Body of pancreas (tissue), 4 donors: ENCODE measurements around the gene ZFYVE9. TPM values are rescaled to one million over a fixed set of nuclear protein-coding genes. Genes with fewer than 3 reads are reported as not detected.
"Not testable (repeated sequence)": the region's sequence is repeated elsewhere in the genome, so short reads cannot be mapped to it uniquely, and the experiment has no call there.

Experiments
- ATAC-seq: fragments of 150-250 bp; one replicate; pipeline ENCODE4 v1.9.1; 2016
- DNase-seq, 4 donors: peaks; one replicate each; pipeline ENCODE4 v3.0.0-alpha.2; 2019
- H3K27ac ChIP-seq, 4 donors: fragments of 200-600 bp; sonication (generic); 1 replicate in 3 of 4; 2 replicates in 1 of 4; pipeline versions ENCODE4 v1.5.1 to v1.6.1; 2016 to 2019; ENCODE audit warnings: mild to moderate bottlenecking in 1 of 4, mixed read lengths in 1 of 4, moderate library complexity in 1 of 4
- H3K27me3 ChIP-seq, 2 donors: fragments of 200-600 bp; sonication (generic); one replicate each; pipeline ENCODE4 v1.6.0; 2016; ENCODE audit warnings: mild to moderate bottlenecking in 1 of 2
- H3K36me3 ChIP-seq, 2 donors: fragments of 200-600 bp; sonication (generic); replicated peaks in 1 of 2; 2 replicates each; pipeline ENCODE4 v1.5.1; 2016; ENCODE audit warnings: low read depth in 2 of 2; ENCODE audit not compliant: insufficient read depth in 1 of 2
- H3K4me1 ChIP-seq: fragments of 200-600 bp; sonication (generic); one replicate; pipeline ENCODE4 v1.6.0; 2016
- H3K4me3 ChIP-seq, 2 donors: fragments of 200-600 bp; sonication (generic); 1 replicate in 1 of 2; 2 replicates in 1 of 2; pipeline ENCODE4 v1.5.1; 2016 to 2019
- H3K9me3 ChIP-seq, 3 donors: fragments of 200-600 bp; sonication (generic); 1 replicate in 2 of 3; 2 replicates in 1 of 3; pipeline ENCODE4 v1.5.1; 2016
- CTCF ChIP-seq, 7 experiments: fragments of 450-650 bp in 4 of 7; fragments of 200-600 bp in 3 of 7; sonication (generic) in 3 of 7; IDR thresholded peaks; one replicate each; pipeline ENCODE4 v1.5.1; 2016 to 2019; ENCODE audit warnings: antibody characterized with exemption in 7 of 7
- POLR2A ChIP-seq, 3 donors: fragments of 450-650 bp; IDR thresholded peaks; one replicate each; pipeline ENCODE4 v1.6.1; 2016; ENCODE audit warnings: antibody characterized with exemption in 3 of 3, mild to moderate bottlenecking in 2 of 3
- WGBS, 2 donors: methylation state at CpG; one replicate each; pipeline ENCODE4 v1.1.5; 2017; 5-methylcytosine and 5-hydroxymethylcytosine counted together
- intact Hi-C: fragments of 100-400 bp; cut with DNase I; formaldehyde crosslinking; loops from one replicate; pipeline ENCODE4 v1.15.1; 2023
- total RNA-seq, 2 donors: library from RNA; depleted of rRNA; stranded (reverse); fragments of >200 nt; gene quantifications; one replicate each; pipeline ENCODE4 v1.1.0, GENCODE V29; 2016

The ZFYVE9 gene, protein sequence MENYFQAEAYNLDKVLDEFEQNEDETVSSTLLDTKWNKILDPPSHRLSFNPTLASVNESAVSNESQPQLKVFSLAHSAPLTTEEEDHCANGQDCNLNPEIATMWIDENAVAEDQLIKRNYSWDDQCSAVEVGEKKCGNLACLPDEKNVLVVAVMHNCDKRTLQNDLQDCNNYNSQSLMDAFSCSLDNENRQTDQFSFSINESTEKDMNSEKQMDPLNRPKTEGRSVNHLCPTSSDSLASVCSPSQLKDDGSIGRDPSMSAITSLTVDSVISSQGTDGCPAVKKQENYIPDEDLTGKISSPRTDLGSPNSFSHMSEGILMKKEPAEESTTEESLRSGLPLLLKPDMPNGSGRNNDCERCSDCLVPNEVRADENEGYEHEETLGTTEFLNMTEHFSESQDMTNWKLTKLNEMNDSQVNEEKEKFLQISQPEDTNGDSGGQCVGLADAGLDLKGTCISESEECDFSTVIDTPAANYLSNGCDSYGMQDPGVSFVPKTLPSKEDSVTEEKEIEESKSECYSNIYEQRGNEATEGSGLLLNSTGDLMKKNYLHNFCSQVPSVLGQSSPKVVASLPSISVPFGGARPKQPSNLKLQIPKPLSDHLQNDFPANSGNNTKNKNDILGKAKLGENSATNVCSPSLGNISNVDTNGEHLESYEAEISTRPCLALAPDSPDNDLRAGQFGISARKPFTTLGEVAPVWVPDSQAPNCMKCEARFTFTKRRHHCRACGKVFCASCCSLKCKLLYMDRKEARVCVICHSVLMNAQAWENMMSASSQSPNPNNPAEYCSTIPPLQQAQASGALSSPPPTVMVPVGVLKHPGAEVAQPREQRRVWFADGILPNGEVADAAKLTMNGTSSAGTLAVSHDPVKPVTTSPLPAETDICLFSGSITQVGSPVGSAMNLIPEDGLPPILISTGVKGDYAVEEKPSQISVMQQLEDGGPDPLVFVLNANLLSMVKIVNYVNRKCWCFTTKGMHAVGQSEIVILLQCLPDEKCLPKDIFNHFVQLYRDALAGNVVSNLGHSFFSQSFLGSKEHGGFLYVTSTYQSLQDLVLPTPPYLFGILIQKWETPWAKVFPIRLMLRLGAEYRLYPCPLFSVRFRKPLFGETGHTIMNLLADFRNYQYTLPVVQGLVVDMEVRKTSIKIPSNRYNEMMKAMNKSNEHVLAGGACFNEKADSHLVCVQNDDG (N-terminal part only)
- 10 to 100 TPM; 21.5 to 23.4 TPM for total RNA-seq

DNA sequence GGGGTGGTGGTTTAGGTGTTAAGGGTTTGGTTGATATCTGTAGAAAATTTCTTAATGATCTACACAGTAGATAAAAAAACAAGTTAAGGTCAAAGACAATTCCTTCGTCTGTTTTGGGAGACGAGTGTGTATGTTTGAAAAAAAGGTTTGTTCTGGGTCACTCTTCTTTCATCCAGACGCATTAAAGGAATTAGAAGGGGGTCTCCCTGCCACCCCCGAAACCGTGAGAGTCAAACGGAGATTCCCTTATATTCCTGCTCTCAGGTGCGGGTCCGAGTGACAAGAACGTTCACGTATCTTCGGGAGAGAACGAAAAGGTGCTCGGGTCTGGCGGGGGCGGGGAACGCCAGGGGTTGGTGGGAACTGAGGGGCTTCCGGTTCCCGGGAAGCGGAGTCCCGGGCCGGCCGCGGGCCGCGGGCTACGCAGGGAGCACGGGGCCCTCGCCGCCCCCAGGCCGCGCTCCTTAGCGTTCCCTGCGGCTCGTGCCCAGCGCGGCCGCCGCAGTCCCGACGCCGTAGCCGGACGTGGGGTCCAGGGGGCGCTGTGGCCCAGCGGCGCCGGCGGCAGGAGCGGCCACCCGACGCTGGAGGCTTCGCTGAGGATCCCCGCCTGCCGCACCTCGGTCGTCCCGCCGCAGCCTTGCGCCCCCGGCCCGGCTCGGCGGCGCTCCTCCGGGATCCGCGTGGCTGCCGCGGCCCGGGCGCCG is at the start of gene ZFYVE9:
Gene ZFYVE9 (plus strand): TSS at position 577 of the 707 bp plus-strand sequence. CDS start 91,118 bp downstream, outside the sequence.
- 0 to 1% methylated on average over 24 to 39 of the region's 72 CpGs for whole genome bisulfite sequencing, 2 donors
- Histone ChIP-seq H3K27ac (peak within 1 kb of the TSS; percentile 78 to 95 (median 88)), H3K4me1 (peaks cover 32% of the 10 kb centered on the region), H3K36me3 (no peaks in the 10 kb centered on the region), H3K4me3 (peak within 1 kb of the TSS; percentile 72 to 78), H3K27me3 (no peaks in the 10 kb centered on the region), H3K9me3 (no peaks in the 10 kb centered on the region)
- intact Hi-C loops = no loop called here
- ATAC-seq (peak; percentile 94), DNase-seq (peak; percentile 78 to 85 (median 79))
- TF ChIP-seq CTCF (IDR thresholded peaks at IDR 0.05) = peak in 6 of 7 experiments; percentile 35 to 97 (median 89)
- peak; percentile 27 to 54 (median 46) for TF ChIP-seq POLR2A (IDR thresholded peaks at IDR 0.05)

GRCh38 chr1:52094300-52094699 is 47.6 kb upstream of the ZFYVE9 start:
- H3K36me3 ChIP-seq, H3K27me3 ChIP-seq, H3K27ac ChIP-seq, DNase-seq, ATAC-seq, intact Hi-C loops, H3K9me3 ChIP-seq, H3K4me1 ChIP-seq, H3K4me3 ChIP-seq: not testable (repeated sequence)
- WGBS, 2 donors = 84 to 93% methylated on average over 5 to 7 of the region's 7 CpGs

GRCh38 chr1:52096216-52096615 is 45.7 kb upstream of the ZFYVE9 start:
- no peaks in the 10 kb centered on the region for H3K27me3 ChIP-seq
- H3K4me1 ChIP-seq = peaks cover 6% of the 10 kb centered on the region
- TF ChIP-seq CTCF (IDR thresholded peaks at IDR 0.05) = no peak
- TF ChIP-seq POLR2A (IDR thresholded peaks at IDR 0.05) = no peak
- no peak overlapping the region for H3K27ac ChIP-seq
- no peak for ATAC-seq
- 72 to 86% methylated on average over 8 of the region's 8 CpGs for WGBS, 2 donors
- H3K9me3 ChIP-seq = no peaks in the 10 kb centered on the region
- DNase-seq = no peak
- no peak overlapping the region for H3K4me3 ChIP-seq
- H3K36me3 ChIP-seq = no peaks in the 10 kb centered on the region
- intact Hi-C loops = no loop called here

DNA sequence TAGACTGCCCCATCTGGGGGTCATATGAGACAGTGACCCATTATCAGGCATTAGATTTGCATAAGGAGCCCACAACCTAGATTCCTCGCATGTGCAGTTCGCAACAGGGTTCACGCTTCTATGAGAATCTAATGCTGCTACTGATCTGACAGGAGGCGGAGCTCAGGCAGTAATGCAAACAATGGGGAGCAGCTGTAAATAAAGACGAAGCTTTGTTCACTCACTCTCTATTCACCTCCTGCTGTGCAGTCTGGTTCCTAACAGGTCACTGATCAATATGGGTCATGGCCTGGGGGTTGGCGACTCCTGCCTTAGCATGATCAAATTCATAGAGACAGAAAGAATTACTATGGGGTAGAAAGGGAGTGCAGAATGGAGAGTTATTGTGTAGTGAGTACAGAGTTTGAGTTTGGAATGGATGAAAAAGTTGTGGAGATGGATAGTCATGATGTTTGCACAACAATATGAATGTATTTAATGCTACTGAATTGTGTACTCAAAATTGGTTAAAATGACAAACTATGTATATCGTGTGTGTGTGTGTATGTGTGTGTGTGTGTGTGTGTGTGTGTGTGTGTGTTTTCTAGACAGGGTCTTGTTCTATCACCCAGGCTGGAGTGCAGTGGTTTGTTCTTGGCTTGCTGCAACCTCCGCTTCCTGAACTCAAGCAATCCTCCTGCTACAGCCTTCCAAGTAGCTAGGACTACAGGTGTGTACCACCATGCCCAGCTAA is 43.6 kb upstream of the ZFYVE9 start:
- 34 to 36% methylated on average over 5 to 8 of the region's 8 CpGs for WGBS, 2 donors
- intact Hi-C loops = no loop called here
- no peak overlapping the region for H3K27ac ChIP-seq
- peaks cover 6% of the 10 kb centered on the region for H3K4me1 ChIP-seq
- DNase-seq (no peak), ATAC-seq (no peak)
- no peaks in the 10 kb centered on the region for H3K27me3 ChIP-seq
- no peaks in the 10 kb centered on the region for H3K36me3 ChIP-seq
- H3K9me3 ChIP-seq = no peaks in the 10 kb centered on the region
- TF ChIP-seq CTCF (IDR thresholded peaks at IDR 0.05) (no peak), POLR2A (IDR thresholded peaks at IDR 0.05) (no peak)
- no peak overlapping the region for H3K4me3 ChIP-seq
